Measurements from ENCODE around the gene CDYL2.
"Not testable (repeated sequence)": the region's sequence is repeated elsewhere in the genome, so short reads cannot be mapped to it uniquely, and the experiment has no call there.

Gene CDYL2

DNA sequence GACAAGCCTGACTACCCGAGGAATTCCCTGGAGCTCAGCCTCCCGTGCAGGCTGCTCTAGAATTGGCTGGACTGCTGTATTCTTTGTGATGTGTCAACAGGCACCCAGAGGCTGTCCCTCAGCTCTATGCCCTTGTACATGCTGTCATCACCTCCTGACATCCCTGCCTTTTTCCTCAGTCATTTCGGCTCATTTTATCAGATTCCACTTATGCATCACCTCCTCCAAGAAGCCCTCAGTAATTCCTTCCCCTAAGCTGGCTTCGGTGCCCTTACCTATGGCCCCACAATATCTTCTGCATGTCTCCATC, 137.2 kb downstream of the CDYL2 start:
- DNase-seq = no peak

DNA sequence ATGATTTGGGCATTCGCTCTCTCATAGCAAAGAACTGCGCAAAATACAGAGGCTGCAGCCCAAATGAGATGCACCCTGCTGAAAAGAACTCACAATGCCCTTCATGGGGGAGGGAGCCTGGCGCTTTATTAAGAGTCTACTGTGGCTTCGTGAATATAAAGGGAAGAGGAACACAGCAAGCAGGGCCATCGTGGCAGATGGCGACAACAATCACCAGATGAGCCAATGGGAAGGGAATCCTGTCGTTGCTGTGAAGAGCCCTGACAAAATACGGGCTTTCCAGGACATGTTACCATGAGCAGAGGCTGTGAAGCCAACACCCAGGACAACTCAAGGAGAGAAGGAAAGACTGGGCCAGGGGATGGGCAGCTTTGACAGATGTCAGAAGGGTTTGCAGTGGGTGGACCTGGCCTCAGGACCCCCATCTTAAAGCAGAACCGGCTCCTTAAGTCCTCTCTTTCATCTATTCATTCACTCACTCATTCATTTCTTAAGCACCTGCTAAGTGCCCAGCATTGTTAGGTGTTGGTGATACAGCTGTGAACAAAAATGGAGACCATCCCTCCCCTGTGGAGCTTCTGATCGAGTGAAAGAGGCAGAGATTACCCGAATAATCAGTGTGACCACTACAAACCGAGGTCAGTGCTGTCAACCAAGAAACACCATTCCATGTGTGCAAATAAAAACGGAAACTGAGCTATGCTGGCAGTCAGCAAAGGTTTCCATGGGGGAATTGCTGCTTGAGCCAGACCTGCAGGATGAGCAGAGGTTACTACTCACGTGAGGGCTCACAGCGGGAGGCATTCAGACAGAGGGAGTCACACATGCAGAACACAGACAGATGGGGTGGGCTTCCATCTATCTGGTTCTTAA, 137.8 kb downstream of the CDYL2 start:
- DNase-seq = no peak

DNA sequence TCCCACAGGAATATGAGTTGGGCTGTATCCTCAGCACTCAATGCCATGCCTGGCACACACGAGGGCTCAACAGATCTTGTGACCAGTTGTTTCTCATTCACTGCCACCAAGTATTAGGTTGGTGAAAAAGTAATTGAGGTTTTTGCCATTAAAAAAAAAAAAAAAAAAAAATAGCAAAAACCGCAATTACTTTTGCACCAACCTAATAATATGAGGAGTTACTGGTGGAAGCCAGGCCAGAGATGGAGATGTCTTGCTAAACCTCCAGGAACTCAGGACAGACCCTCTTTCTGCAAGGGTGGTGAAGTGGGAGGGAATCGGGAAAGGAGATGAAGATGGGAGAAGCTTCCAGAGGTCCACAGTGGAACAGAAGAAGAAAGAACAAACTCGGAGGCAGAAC, 139.0 kb downstream of the CDYL2 start:
- DNase-seq = no peak

DNA sequence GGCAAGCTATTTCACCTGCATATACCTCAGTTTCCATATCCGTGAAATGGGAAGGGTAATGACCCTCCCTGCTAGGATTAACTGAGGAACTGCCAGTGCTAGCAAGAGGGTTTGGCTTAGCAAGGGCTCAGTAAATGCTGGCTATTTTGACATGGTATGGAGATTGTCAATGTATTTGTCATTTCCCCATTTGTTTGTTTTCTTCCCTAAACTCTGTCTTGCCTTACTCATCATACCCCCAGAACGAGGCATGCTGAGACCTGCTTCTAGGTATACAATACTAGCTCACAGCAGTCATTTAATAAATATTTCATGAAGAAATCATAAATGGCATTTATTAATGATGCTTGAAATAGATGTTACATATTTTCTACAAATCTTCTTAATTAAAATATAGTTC, 139.6 kb downstream of the CDYL2 start:
- DNase-seq = no peak

DNA sequence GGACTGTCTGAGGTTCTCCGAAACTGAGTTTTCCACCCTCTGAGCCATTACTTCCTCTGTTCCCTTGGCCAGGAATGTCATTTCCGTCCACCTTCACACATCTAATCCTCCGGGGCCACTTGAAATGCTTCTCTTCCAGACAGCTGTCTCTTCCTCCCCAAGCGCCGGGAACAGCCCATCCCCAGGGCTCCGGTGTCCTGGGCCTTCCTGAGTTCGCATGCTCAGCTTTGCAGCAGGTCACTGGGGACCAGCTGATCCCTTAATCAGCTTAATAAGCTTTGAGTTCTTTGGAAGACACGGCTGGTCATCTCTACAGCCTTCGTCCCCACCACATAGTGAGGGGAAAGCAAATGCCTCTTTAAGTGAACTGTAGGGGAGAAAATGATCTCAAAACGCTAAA, 140.2 kb downstream of the CDYL2 start:
- DNase-seq = no peak

DNA sequence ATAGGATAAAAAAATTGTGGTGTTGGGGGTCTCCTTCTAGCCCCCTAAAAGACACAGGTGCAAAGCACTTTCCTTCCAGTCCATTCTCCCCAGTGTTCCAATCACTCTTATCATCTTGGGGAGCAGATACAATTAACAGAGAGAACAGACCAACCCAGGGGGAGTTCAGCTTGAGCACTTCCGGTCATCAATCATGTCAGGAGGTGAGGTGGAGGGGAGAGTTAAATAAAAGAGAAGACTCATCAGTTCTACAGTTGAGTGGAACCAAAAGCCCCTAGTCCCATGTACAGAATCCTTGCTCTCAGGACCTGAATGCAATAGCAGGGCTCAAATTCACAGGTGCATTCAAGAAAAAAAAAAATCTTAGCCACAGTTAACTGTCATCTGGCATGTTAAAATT, 141.3 kb downstream of the CDYL2 start:
- DNase-seq = no peak

DNA sequence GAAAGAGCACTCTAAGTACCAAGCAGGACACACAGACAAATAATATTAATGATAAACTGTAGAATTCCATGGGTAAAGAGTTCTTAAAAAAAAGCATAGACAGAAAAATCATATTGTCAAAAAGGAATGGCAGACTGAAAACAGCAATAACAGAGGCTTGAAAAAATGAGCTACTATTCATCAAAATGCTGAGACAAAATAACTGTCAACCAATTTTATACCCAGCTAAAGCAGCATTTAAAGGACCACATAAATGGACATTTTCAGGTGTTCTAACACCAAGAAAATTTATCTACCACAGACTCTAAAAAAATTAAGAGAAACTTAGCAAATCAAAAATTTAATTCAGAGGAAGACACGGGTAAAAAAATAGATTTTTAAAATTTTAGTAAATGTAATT, 144.5 kb downstream of the CDYL2 start:
- DNase-seq = no peak

DNA sequence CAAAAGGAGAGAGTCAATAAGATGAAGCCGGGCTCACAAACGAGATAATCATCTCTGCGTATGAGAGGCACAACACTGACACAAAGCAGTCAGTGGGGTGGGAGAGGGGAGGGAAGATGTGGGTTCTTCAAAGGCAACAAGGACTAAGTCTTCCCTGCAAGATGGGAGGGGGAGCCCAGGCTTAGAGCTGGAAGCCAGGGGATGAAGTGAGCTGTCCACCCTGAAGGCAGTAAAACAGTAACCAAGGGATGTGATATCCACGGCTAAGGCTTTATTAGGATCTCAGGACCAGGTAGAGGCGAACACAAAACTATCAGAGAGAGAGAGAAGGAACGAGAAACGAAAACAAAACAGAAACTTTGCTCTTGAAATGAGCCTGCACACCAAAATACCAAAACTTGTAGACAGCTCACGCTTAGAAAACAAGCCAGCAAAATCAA, 147.7 kb downstream of the CDYL2 start:
- no peak for DNase-seq

DNA sequence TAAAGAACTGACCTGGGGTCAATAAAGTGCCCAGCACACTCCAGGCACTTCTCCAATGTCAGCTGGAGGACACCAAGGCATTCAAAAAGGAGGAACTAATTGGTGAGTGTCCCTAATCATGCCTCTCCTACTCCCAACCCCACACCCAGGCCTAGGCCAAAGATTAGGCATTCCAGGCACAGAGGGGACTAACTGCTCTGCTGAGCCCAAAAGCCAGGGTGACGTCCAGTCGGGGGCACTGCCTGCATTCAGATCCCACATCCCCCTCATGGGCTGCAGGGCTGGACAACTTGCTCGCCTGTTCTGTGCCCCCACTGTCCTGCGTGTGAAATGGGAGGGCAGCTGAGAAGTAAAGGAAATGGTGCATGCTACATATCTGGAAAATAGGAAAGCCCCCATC, 148.2 kb downstream of the CDYL2 start:
- no peak for DNase-seq

DNA sequence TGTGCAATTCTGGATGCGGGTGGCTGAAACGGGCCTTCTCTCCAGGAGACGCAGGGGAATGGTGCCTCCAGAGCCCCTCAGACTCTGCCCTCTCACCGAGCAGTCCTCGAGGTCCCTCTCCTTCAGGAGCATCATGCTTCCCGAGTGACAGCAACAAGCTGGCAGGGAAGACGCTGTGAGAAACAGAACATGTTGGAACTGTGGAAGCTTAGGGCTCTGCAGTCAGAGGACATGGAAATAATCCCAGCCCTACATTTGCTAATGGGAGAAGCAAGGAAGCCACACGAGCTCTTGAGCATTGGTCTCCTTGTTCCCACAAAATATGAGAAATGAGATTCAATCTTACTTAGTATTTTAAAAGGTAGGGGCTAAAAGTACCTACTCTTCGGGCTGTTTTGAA, 148.6 kb downstream of the CDYL2 start:
- no peak for DNase-seq

DNA sequence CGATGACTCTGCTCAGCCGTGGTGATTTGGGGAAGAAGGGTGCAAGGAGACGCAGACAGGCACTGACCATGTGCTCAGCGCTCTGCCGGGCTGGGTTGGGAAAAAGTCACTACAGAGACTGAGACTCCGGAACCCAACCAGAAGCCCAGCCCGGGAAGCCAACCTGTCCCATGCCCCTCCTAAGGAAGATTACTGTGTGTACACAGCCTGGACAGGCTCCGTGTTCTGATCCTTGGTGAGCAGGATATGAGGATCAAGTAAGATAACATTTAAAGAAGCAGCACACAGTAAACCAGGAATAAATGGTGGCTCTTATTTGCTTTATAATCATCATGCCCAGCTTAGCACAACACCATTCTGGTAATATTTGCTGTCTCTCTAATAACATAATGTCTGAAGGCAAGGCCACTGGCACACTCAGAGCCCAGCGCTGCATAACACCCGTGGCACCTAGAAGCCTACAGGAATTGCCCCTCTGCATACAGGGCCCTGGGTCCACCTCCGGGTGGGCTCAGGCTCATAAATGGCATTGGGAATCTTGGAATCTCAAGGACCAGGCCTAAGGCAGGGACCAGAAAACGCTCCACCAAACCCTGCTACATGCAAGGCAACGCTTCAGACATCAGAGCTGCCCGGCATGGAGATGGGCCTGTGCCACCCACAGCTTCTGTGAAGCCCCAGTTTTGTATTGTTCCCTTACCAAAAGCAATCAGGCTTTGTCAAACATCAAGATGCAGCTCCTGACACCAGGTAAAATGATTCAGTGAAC, 150.1 kb downstream of the CDYL2 start:
- DNase-seq = no peak

DNA sequence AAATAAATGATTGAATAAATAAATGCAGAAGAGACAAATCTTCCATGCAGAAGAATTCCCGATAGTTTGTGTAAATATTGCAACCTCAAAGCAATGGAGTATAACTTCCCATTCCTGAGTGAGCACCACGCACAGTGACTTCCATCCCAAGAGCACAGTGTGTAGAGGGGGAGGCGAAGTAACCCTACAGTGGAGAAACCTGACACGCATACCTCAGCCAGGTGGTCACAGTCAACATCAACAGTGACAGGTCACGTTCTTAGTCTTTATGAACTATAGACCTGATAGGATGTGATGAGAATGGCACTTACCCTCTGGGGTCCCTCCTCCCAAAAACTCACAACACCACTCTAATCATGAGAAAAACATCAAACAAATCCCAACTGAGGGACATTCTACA, 152.0 kb downstream of the CDYL2 start:
- DNase-seq = no peak

DNA sequence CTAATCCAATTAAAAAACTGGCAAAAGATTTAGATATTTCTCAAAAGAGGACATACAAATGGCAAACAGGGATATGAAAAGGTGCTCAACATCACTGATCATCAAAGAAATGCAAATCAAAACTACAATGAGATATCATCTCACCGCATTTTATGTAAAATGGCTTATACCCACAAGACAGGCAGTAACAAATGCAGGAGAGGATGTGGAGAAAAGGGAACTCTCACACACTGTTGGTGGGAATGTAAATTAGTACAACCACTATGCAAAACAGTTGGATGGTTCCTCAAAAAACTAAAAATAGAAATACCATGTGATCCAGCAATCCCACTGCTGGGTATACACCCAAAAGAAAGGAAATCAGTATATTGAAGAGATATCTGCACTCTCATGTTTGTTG, 154.1 kb downstream of the CDYL2 start:
- DNase-seq = not testable (repeated sequence)

DNA sequence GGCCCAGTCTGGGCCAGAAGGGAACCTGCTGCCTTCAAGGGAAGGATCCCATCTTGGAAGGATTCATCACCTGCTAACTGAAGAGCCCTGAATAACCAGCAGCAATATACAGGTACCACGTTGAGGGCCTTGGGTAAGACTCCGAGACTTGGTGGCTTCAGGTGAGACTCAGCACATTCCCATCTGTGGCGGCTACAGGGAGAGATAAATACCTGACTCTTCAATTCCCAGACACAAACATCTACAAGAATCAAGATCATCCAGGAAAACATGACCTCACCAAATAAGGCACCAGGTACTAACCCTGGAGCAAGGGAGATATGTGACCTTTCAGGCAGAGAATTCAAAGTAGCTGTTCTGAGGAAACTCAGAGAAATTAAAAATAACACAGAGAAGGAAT, 164.1 kb downstream of the CDYL2 start:
- no peak for DNase-seq

DNA sequence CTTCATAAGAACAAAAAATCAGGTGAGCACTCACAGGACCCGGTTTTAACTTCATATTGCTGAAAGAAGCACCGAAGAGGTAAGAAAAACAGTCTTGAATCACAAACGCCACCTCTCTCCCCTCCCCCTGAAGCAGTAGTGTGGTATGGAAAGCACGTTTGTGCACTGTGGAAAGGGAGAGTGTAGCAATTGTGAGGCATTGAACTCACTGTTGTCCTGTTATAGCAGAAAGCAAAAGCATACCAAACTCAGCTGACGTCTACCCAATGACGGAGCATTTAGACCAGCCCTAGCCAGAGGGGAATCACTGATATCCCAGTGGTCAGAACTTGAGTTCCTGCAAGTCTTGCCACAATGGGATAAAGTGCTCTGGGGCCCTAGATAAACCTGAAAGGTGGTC, 164.8 kb downstream of the CDYL2 start:
- DNase-seq = no peak

DNA sequence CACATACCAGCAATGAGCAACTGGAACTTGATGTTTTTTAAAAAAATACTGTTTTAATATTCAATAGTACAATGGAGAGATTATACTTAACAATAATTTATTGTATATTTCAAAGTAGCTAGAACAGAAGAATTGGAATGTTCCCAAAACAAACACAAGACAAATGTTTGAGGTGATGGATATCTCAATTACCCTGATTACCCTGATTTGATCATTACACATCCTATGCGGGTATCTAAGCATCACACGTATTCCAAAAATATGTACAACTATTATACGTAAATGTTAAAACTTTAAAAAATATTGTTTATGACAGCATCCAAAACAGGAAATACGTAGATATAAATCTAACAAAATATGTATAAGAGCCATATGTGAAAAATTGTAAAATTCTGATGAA, 166.8 kb downstream of the CDYL2 start:
- DNase-seq = no peak

DNA sequence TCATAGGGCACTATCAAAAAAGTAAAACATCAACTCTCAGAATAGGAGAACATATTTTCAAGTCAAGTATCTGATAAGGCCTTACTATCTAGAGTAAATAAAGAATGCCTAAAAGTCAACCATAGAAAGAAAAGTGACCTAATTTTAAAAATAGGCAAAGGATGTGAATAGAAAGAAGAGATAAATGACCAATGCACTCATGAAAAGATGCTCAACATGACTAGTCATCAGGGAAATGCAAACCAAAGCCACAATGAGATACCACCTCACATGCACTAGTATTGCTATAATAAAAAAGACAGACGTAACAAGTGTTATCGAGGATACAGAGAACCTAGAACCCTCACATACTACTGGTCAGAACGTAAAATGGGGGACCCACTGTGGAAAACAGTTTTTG, 172.8 kb downstream of the CDYL2 start:
- no peak for DNase-seq

DNA sequence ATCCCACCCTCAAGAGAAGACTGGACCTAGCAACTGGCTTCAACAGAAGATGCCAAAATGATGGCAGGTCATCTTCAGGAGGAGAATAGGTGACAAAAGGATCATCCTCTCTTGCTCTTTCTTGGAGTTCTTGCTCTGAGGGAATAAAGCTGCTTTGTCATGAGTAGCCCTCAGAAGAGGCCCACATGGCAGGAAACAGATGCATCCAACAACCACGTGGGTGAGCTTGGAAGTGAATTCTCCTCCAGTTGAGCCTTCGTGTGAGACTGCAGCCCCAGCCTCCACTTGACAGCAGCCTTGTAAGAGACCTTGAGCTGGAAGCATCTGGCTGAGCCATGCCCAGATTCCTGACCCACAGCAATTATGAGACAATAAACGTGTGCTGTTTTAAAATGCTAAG, 176.1 kb downstream of the CDYL2 start:
- DNase-seq = no peak

DNA sequence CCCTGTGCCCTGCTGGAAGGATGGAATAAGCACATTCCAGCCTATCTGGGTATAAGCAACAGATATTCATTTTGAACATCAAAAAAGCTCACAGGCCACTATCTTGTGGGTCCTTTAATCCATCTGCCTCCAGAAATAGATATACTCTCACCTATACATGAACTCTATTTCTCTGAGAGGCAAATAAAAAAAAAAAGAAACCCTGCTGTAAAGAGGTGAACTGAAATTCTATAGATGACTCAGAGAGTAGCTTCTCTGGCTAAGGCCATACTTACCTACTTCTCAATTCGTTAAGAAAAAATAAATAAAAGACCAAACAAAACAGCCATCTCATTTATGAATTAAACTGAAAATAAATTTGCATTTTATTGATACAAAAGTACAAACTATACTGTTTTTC, 177.3 kb downstream of the CDYL2 start:
- DNase-seq = no peak

DNA sequence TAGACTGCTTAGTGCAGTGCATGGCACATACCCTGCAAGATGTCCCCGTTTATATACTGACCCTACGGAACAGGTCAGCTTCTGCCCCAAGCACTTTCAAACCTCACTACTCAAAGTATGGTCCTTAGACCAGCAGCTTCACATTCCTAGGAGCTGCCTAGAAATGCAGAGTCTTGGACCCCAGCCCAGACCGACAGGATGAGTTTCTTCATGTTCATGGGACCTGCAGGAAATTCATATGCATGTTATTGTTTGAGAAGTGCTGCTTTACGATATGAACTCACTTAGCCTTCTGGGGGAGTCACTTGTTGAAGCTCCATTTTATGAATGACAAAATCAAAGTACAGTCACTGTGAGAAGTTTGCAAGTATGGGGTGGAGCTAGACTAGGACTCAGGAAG, 181.0 kb downstream of the CDYL2 start:
- no peak for DNase-seq

DNA sequence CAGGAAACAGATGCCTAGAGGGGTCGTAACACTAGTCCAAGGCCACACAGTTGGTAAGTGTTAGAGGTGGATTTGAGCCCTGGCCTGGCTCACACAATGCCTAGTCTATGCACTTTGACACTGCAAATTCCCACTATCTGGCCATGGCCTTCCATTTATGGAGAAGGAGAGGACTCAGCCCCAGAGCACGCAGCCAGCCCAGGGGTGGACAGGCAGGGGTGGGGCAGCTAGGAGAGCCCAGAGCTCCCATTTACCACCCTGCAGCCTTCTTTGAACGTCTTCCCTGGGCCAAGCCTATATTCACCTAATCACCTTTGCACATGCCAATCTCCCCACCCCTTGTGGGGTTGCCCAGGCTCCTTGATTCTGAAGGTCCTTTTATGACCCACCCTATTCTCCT, 182.4 kb downstream of the CDYL2 start:
- no peak for DNase-seq

DNA sequence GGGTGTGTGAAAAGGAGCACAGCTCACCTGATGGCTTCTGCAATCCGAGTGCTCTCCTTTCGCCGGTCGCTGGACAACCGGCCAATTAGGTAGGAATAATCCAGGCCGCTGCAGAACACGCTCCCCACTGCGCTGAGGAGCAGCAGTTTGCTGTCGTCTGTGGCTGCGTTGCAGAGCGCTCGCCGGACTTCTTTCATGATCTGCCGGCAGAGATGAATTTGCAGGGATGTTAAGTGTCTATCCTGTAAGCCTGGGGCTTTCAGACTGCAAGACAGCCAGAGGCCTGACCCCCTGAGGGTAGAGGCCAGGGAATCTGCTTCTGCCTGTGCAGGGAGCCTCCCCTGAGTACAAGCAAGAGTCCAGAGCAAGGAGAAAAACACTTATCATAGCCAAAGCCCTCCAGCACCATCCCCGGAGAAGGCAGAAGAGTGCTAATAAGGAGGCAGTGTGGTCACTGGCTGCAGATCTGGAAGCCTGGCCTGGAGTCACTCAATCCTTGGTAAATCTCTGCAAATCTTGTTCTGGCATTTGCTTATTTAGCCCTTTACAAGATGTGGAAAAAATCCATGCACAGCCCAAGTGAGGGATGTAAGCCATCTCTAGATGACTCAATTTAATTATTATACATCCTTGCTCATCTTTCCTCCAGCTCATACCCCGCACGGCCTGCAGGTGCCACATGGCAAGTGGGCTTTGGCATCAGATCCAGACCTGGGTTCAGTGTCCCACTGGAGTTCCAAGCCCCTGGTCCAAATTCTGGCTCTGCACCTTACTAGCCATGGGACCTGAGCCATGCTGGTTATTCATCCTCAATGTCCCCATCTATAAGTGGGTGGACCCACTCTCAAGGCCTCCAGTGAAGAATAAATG, 183.4 kb downstream of the CDYL2 start:
- no peak for DNase-seq

DNA sequence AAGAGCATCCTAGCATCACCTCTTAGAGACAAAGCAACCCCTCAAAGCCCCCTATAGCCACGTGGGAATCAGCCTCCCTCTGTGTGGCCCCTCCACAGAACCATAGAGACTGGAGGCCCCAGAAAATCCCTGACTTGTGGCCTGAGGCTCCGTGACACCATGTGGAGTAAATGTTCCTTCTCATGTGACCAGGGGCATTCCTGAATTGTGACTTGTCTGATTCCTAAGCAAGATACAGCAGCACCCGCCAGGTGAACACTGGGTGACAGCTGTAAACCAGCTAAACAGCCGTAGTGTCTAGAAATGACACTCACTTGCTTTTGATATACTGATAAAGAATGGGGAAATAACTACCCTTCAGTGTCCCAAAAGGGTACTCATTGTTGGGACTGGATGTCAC, 184.6 kb downstream of the CDYL2 start:
- DNase-seq = no peak
